ENCODE measurements around the gene KSR1. TPM values are rescaled to one million over a fixed set of nuclear protein-coding genes. Genes with fewer than 3 reads are reported as not detected.
A peak's percentile ranks its signal among the peaks of the same experiment; 100 is the strongest.

Gene KSR1
- total and polyA plus RNA-seq, 2 of the 4 experiments (the other 2 are of a cell fraction): 12.5 to 21.9 TPM

DNA sequence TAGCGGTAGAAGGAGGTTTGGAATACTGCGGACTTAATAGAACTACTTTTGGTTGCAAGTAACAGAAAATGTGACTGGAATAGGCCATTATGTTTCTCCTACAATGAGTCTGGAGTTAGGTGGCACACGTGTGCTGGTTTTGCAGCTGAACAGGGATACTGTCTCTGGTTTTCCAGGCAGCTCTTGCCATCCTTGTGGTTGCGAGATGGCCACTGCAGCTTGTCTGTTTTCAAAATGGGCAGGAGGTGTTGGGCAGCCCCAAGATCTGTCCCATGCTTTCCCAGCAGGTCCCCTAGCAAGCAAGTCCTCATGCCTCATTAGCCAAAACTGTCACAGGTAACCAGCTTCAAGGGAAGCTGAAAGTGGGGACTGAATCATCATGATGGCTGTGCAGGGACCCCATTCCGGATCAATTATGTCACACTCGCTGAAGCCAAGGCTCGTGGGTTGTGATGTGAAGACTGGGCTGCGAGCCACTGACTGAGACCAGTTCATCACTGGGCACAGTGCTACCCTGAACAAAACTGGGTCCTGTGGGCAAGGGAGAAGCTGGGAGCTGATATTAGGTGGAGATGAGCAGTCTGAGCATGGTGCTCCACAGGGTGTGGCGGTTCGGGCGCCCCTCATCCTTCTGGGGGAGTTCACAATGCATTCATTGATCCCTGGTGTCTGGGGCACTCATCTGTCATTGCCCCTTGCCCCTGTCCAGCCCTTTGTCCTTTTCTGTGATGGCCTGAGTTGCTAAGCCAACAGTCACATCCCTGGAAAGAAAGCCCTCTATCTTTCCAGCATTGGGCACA lies 82.1 kb downstream of the KSR1 start:
- peak overlapping the region; percentile 44 to 47 for H4K8ac ChIP-seq (ENCODE audit: low read depth in 2 of 2, low read length in 2 of 2)
- H3K9ac ChIP-seq (ENCODE audit: low read depth, low read length): peak overlapping the region; percentile 1; the same call in 1 of the 2 replicates
- intact Hi-C loops (cut with micrococcal nuclease): no loop called here
- H3K27me3 ChIP-seq (ENCODE audit: control insufficient read depth, insufficient read depth, low read length): no peaks in the 10 kb centered on the region
- no peak for ATAC-seq (ENCODE audit: low read depth)
- no peaks in the 10 kb centered on the region for H3K9me3 ChIP-seq (ENCODE audit: control insufficient read depth, insufficient read depth, low read length)
- H3K79me1 ChIP-seq (ENCODE audit: low read depth in 1 of 2, low read length in 2 of 2): peaks cover 49 to 88% of the 10 kb centered on the region in 2 experiments
- no peaks in the 10 kb centered on the region for H3K36me3 ChIP-seq (ENCODE audit: control insufficient read depth, insufficient read depth, low read length)
- peak overlapping the region; percentile 80 for H3K14ac ChIP-seq (replicated peaks; ENCODE audit: low read depth, low read length)
- 80% methylated on average over 5 of the region's 11 CpGs; no CpG with 5 or more reads in 1 of the 2 experiments for WGBS, 2 experiments (ENCODE audit: extremely low coverage in 2 of 2, insufficient read length in 1 of 2)
- dilution Hi-C loops (cut with HindIII; ENCODE audit: low sequenced_read_pairs, unreplicated experiment): no loop called here
- no TSS peak for BruUV-seq (replicated peaks)
- no peak overlapping the region for H2AFZ ChIP-seq (replicated peaks; ENCODE audit: low read length, poor library complexity)
- H2BK20ac ChIP-seq (ENCODE audit: low read depth, low read length): peak overlapping the region; percentile 68
- POLR2A ChIA-PET (ENCODE audit: unreplicated experiment): no interaction called here
- H2BK15ac ChIP-seq (ENCODE audit: low read depth, low read length): peak overlapping the region; percentile 69; the same call in 2 of the 3 replicates
- TF ChIP-seq SMC3 (IDR thresholded peaks at IDR 0.05; ENCODE audit: low read depth, low read length) (no peak), FOS (IDR thresholded peaks at IDR 0.05; ENCODE audit: low read depth, low read length) (peak; percentile 39; the same call in 1 of the 2 replicates)
- DNase-seq: peak; percentile 72
- H3K4me1 ChIP-seq (ENCODE audit: control insufficient read depth, insufficient read depth, low read length): peaks cover 63% of the 10 kb centered on the region
- peak overlapping the region; percentile 70; the same call in 1 of the 2 replicates for H3K27ac ChIP-seq (ENCODE audit: insufficient read depth, low read length)
- H3K4ac ChIP-seq (ENCODE audit: low read depth, low read length): peak overlapping the region; percentile 79
- H2BK5ac ChIP-seq (ENCODE audit: low read depth, low read length, poor library complexity, severe bottlenecking): peak overlapping the region; percentile 85
- H3K4me2 ChIP-seq (ENCODE audit: low read depth, low read length): 0 out of 2 replicates have a peak overlapping the region, but pooled peaks have one; percentile 6
- peaks cover 69% of the 10 kb centered on the region for H3K9me1 ChIP-seq (ENCODE audit: insufficient read depth, low read length)
- H2AK9ac ChIP-seq (replicated peaks; ENCODE audit: low read depth, low read length, poor library complexity): no peak overlapping the region
- H3K4me3 ChIP-seq (ENCODE audit: insufficient read depth, low read depth, low read length): no peak overlapping the region
- in situ Hi-C loops (cut with MboI; ENCODE audit: low sequenced_read_pairs): loop anchor here (25.0 kb wide), 1 partner anchor 799 kb away; the partner anchor contains the start of genes IFT20 and TNFAIP1
- H2AK5ac ChIP-seq (ENCODE audit: low read depth, low read length): peak overlapping the region; percentile 98
- H3K23ac ChIP-seq (ENCODE audit: low read depth, low read length): peak overlapping the region; percentile 6; the same call in 1 of the 2 replicates
- CTCF ChIA-PET: no interaction called here
- H3K56ac ChIP-seq (ENCODE audit: extremely low read depth, insufficient read depth, low read length): no peak overlapping the region
- peak overlapping the region; percentile 73 for H3K18ac ChIP-seq (ENCODE audit: low read depth, low read length)
- peak overlapping the region; percentile 79 for H2BK120ac ChIP-seq (ENCODE audit: low read depth, low read length)
- H4K5ac ChIP-seq (ENCODE audit: low read depth, low read length): peak overlapping the region; percentile 42
- peaks cover 35% of the 10 kb centered on the region for H4K20me1 ChIP-seq (ENCODE audit: insufficient read depth, low read length)
- peak overlapping the region; percentile 87 for H4K91ac ChIP-seq (ENCODE audit: insufficient read depth, low read depth, low read length)
